K562 (cell line): ENCODE results near the gene RIPOR1. TPM values are rescaled to one million over a fixed set of nuclear protein-coding genes. Genes with fewer than 3 reads are reported as not detected.

Source experiments
- ATAC-seq: fragments of 200-7000 bp; cut with Tn5 transposase; 3 replicates; pipeline ENCODE4 v1.9.1; 2020; ENCODE audit warnings: moderate library complexity
- BruUV-seq: library from RNA; stranded (reverse); fragments of 400-500 nt; replicated peaks from 2 replicates; lab custom pipeline; 2021; lab: Mats Ljungman, UMichigan
- CTCF ChIA-PET: fragments of 300-600 bp; formaldehyde crosslinking; extraction: SDS; loops from one replicate; lab custom pipeline; 2021; ENCODE audit warnings: low intra/inter-chr PET ratio; lab: Yijun Ruan, JAX
- POLR2A ChIA-PET: fragments of 300-600, 350-650 bp; sonication (Branson Sonifier 250); formaldehyde crosslinking; extraction: SDS; loops from one replicate; lab custom pipeline; 2021; ENCODE audit warnings: antibody characterized with exemption, inconsistent platforms; lab: Yijun Ruan, JAX
- DNase-seq, 4 experiments: peaks; one replicate each; pipeline versions ENCODE4 v3.0.0 to v3.0.0-alpha.2; 2011 to 2018; ENCODE audit warnings: low spot score in 3 of 4, mixed read lengths in 3 of 4; ENCODE audit errors: extremely low read depth in 1 of 4
- FAIRE-seq: peaks from 2 replicates; lab custom pipeline; 2011; peaks lifted over from hg19 to GRCh38; lab: Jason Lieb, UNC
- H2AFZ ChIP-seq: 2 replicates; pipeline ENCODE4 v1.6.0; 2011; ENCODE audit warnings: low read depth, low read length, control low read depth, inconsistent platforms
- H3K27ac ChIP-seq: fragments of 200-600 bp; 3 replicates; pipeline ENCODE4 v1.8.0; 2011; ENCODE audit warnings: low read depth, mild to moderate bottlenecking, control low read depth, inconsistent platforms, low read length, moderate library complexity, mixed read lengths; ENCODE audit errors: extremely low read depth
- H3K27me3 ChIP-seq, 2 experiments: fragments of 300-600 bp in 1 of 2; 2 replicates in 1 of 2; 3 replicates in 1 of 2; pipeline versions ENCODE4 v1.6.0 to v1.8.0; 2011; ENCODE audit warnings: inconsistent platforms in 2 of 2, low read length in 2 of 2, mild to moderate bottlenecking in 1 of 2, mixed read lengths in 1 of 2, moderate library complexity in 1 of 2; ENCODE audit not compliant: control insufficient read depth in 2 of 2, insufficient read depth in 2 of 2
- H3K36me3 ChIP-seq: fragments of 300-600 bp; 3 replicates; pipeline ENCODE4 v1.8.0; 2011; ENCODE audit warnings: mild to moderate bottlenecking, low read length, inconsistent platforms; ENCODE audit not compliant: control insufficient read depth, insufficient read depth
- H3K4me1 ChIP-seq, 2 experiments: fragments of 200-600 bp in 1 of 2; replicated peaks in 1 of 2; 2 replicates in 1 of 2; 3 replicates in 1 of 2; pipeline versions ENCODE4 v1.5.1 to v1.8.0; 2011; ENCODE audit warnings: inconsistent platforms in 2 of 2, low read length in 2 of 2, mild to moderate bottlenecking in 1 of 2, mixed read lengths in 1 of 2, moderate library complexity in 1 of 2; ENCODE audit not compliant: control insufficient read depth in 2 of 2, insufficient read depth in 2 of 2
- H3K4me2 ChIP-seq: 2 replicates; pipeline ENCODE4 v1.6.1; 2011; ENCODE audit warnings: low read length, control low read depth, inconsistent platforms, mixed read lengths; ENCODE audit not compliant: insufficient read depth
- H3K4me3 ChIP-seq: fragments of 200-600 bp; sonication (generic), shearing (Covaris generic); 2 replicates; pipeline ENCODE4 v1.5.1; 2016; ENCODE audit warnings: control low read depth, inconsistent platforms
- H3K79me2 ChIP-seq: fragments of 200-600 bp; 3 replicates; pipeline ENCODE4 v1.8.0; 2011; ENCODE audit warnings: low read length, inconsistent platforms; ENCODE audit not compliant: control insufficient read depth, insufficient read depth
- H3K9ac ChIP-seq, 2 experiments: 2 replicates each; pipeline versions ENCODE4 v1.6.0 to v1.6.1; 2011; ENCODE audit warnings: low read depth in 2 of 2, low read length in 2 of 2, control low read depth in 1 of 2, inconsistent platforms in 1 of 2, mild to moderate bottlenecking in 1 of 2, mixed read lengths in 1 of 2; ENCODE audit not compliant: insufficient read depth in 1 of 2
- H3K9me1 ChIP-seq: one replicate; pipeline ENCODE4 v1.6.0; 2011; ENCODE audit warnings: inconsistent platforms, mild to moderate bottlenecking, low read length, moderate library complexity; ENCODE audit not compliant: control insufficient read depth, insufficient read depth
- H3K9me3 ChIP-seq: replicated peaks from 2 replicates; pipeline ENCODE4 v1.5.1; 2011; ENCODE audit warnings: low read depth, low read length, inconsistent platforms; ENCODE audit not compliant: control insufficient read depth, insufficient read depth
- H4K20me1 ChIP-seq: replicated peaks from 2 replicates; pipeline ENCODE4 v1.6.1; 2011; ENCODE audit warnings: low read length, inconsistent platforms, mixed read lengths; ENCODE audit not compliant: control insufficient read depth, insufficient read depth
- ARNT ChIP-seq, 2 experiments: fragments of 450-650 bp; IDR thresholded peaks; 2 replicates each; pipeline ENCODE4 v1.6.1; 2016; ENCODE audit warnings: mild to moderate bottlenecking in 1 of 2
- CGGBP1 ChIP-seq: fragments of 250-450 bp; sonication (Bioruptor Pico); IDR thresholded peaks from 2 replicates; pipeline ENCODE4 v1.9.0; 2021; ENCODE audit warnings: mild to moderate bottlenecking
- DNMT1 ChIP-seq: fragments of 450-650 bp; IDR thresholded peaks from 2 replicates; pipeline ENCODE4 v1.6.1; 2016; ENCODE audit warnings: antibody characterized with exemption, mild to moderate bottlenecking
- FUS ChIP-seq: fragments of 200-400 bp; formaldehyde crosslinking; optimal IDR thresholded peaks from 2 replicates; pipeline ENCODE3; 2017; ENCODE audit warnings: low read depth, low read length
- HMGXB4 ChIP-seq: sonication (generic); formaldehyde crosslinking; IDR thresholded peaks from 2 replicates; pipeline ENCODE4 v1.8.1; 2023; ENCODE audit warnings: mild to moderate bottlenecking, missing genetic modification reagents
- POLR3A ChIP-seq: IDR thresholded peaks from 2 replicates; pipeline ENCODE4 v1.6.1; 2011; ENCODE audit warnings: borderline replicate concordance, mild to moderate bottlenecking, moderate library complexity; ENCODE audit not compliant: insufficient read length, insufficient read depth; ENCODE audit errors: extremely low read depth
- SMAD1 ChIP-seq: fragments of 150-350 bp; IDR thresholded peaks from 2 replicates; pipeline ENCODE4 v1.6.1; 2014; ENCODE audit warnings: low read length, low read depth; ENCODE audit not compliant: partially characterized antibody
- SMARCA4 ChIP-seq: fragments of 450-650 bp; IDR thresholded peaks from 2 replicates; pipeline ENCODE4 v1.6.1; 2016
- STAT5B ChIP-seq: fragments of 250-450 bp; sonication (Bioruptor Pico); IDR thresholded peaks from 2 replicates; pipeline ENCODE4 v1.8.0; 2021; ENCODE audit warnings: mild to moderate bottlenecking, inconsistent platforms
- TCF7 ChIP-seq: sonication (generic); IDR thresholded peaks from 2 replicates; pipeline ENCODE4 v1.6.1; 2016; ENCODE audit warnings: antibody characterized with exemption, borderline replicate concordance
- TFAM ChIP-seq: fragments of 250-450 bp; sonication (Bioruptor Pico); conservative IDR thresholded peaks from 2 replicates; pipeline ENCODE4 v1.5.0; 2021; ENCODE audit warnings: mild to moderate bottlenecking, moderate library complexity
- ZBTB33 ChIP-seq: sonication (generic); formaldehyde crosslinking; IDR thresholded peaks from 2 replicates; pipeline ENCODE4 v1.8.1; 2023; ENCODE audit warnings: mild to moderate bottlenecking, missing genetic modification reagents
- ZNF436 ChIP-seq: fragments of 250-450, 450-650 bp; sonication (Bioruptor Pico); formaldehyde crosslinking; IDR thresholded peaks from 2 replicates; pipeline ENCODE4 v1.7.0; 2020; ENCODE audit warnings: mild to moderate bottlenecking
- ZNF639 ChIP-seq, 2 experiments: fragments of 200-800 bp in 1 of 2; sonication (Bioruptor generic) in 1 of 2; sonication (generic) in 1 of 2; formaldehyde crosslinking in 1 of 2; IDR thresholded peaks in 1 of 2; conservative IDR thresholded peaks in 1 of 2; 2 replicates each; pipeline versions ENCODE4 v1.5.0 to v1.6.1; 2016 to 2020; ENCODE audit warnings: missing compliant biosample characterization in 1 of 2, missing genetic modification characterization in 1 of 2, missing genetic modification reagents in 1 of 2
- ZNF76 ChIP-seq: fragments of 250-450 bp; sonication (Bioruptor Pico); IDR thresholded peaks from 2 replicates; pipeline ENCODE4 v1.4.0; 2020; ENCODE audit warnings: mild to moderate bottlenecking, moderate library complexity, borderline replicate concordance
- ZNF830 ChIP-seq: fragments of 250-450 bp; sonication (Bioruptor Pico); IDR thresholded peaks from 2 replicates; pipeline ENCODE4 v1.5.0; 2021; ENCODE audit warnings: mild to moderate bottlenecking
- WGBS: fragments of 100-300 bp; shearing (Covaris generic); methylation state at CpG from one replicate; pipeline ENCODE4 v1.1.6; 2016; ENCODE audit warnings: low coverage, mixed read lengths; ENCODE audit not compliant: insufficient coverage; ENCODE audit errors: missing lambda C conversion rate; 5-methylcytosine and 5-hydroxymethylcytosine counted together
- in situ Hi-C: fragments of 300-500 bp; cut with MboI; formaldehyde crosslinking; loops from 4 replicates; pipeline ENCODE4 v1.15.0; 2018; ENCODE audit warnings: inconsistent platforms, mixed read lengths
- intact Hi-C: fragments of 100-400 bp; cut with micrococcal nuclease; formaldehyde crosslinking; loops from 2 replicates; pipeline ENCODE4 v1.14.2; 2022
- polyA plus RNA-seq, 8 experiments: library from polyadenylated mRNA; depleted of rRNA in 4 of 8; stranded (reverse) in 5 of 8; unstranded in 3 of 8; fragments of >200 nt; fragmentation: Nextera tagmentation in 2 of 8; fragmentation: Illumina TruSeq in 1 of 8; extraction: Ambion mirVana in 2 of 8; extraction: Trizol in 1 of 8; gene quantifications; 2 replicates each; pipeline versions ENCODE4 v1.2.1 to v1.2.3, GENCODE V29; 2011 to 2014; ENCODE audit warnings: inconsistent platforms in 1 of 8, missing spikeins in 1 of 8
- total RNA-seq, 7 experiments: library from RNA; depleted of rRNA in 6 of 7; stranded (reverse); fragments of >200 nt in 6 of 7; fragmentation: Illumina TruSeq in 2 of 7; extraction: Trizol in 2 of 7; gene quantifications; 2 replicates each; pipeline versions ENCODE4 v1.2.1 to v1.2.3, GENCODE V29; 2011 to 2021; ENCODE audit warnings: low replicate concordance in 1 of 7

The RIPOR1 gene
- total and polyA plus RNA-seq, 9 of the 15 experiments (the other 6 are each of a cell fraction or from before 2014, with no cell fraction given): 0.36 to 31.1 (median 3.0) TPM

- peak overlapping the region; percentile 91 for H3K27ac ChIP-seq
These were observed 46.2 kb upstream of the RIPOR1 start for GRCh38 chr16:67482233-67482924.

More at GRCh38 chr16:67482233-67482924, 46.2 kb upstream of the RIPOR1 start:
- peak overlapping the region; percentile 95 for H2AFZ ChIP-seq
- peak overlapping the region; percentile 89 to 91 for H3K9ac ChIP-seq
- no peaks in the 10 kb centered on the region for H4K20me1 ChIP-seq
- WGBS: 67% methylated on average over 25 of the region's 25 CpGs
- FAIRE-seq (no peak), DNase-seq (no peak), ATAC-seq (no peak)
- peaks cover 11% of the 10 kb centered on the region; the same call in 2 of the 3 replicates for H3K36me3 ChIP-seq
- H3K79me2 ChIP-seq: peaks cover 47% of the 10 kb centered on the region
- in situ Hi-C loops: no loop called here
- no peaks in the 10 kb centered on the region for H3K9me1 ChIP-seq
- CTCF ChIA-PET: interaction anchor here (0.8 to 1.6 kb wide), 4 partner anchors 15 to 39 kb away, joined by 3 to 12 read pairs (median 3); no protein-coding TSS in a partner anchor
- intact Hi-C loops: no loop called here
- POLR2A ChIA-PET: interaction anchor here (1.0 kb wide), 1 partner anchor 34 kb away, joined by 3 read pairs; no protein-coding TSS in a partner anchor
- H3K27me3 ChIP-seq: no peaks in the 10 kb centered on the region
- no TSS peak for BruUV-seq
- no peak for TF ChIP-seq CGGBP1 (CRISPR knock-in tag)
- 0 out of 4 replicates have a peak, but pooled peaks of 1 of the 2 experiments have one; percentile 49 for TF ChIP-seq ZNF639 (CRISPR knock-in tag; conservative IDR thresholded peaks at IDR 0.05 in 1 of 2, IDR thresholded peaks at IDR 0.05 in 1 of 2)
- TF ChIP-seq SMARCA4: no peak
- no peak for TF ChIP-seq ZNF830 (CRISPR knock-in tag)
- no peak for TF ChIP-seq TFAM (CRISPR knock-in tag)
- TF ChIP-seq ZNF76 (CRISPR knock-in tag): no peak
- no peak for TF ChIP-seq DNMT1
- TF ChIP-seq HMGXB4: no peak
- no peak for TF ChIP-seq FUS
- no peak for TF ChIP-seq STAT5B (CRISPR knock-in tag)
- TF ChIP-seq ZBTB33 (CRISPR knock-in tag): peak; percentile 75
- no peak for TF ChIP-seq POLR3A
- no peak for TF ChIP-seq ARNT (IDR thresholded peaks at IDR 0.05)
- TF ChIP-seq ZNF436 (CRISPR knock-in tag): no peak
- TF ChIP-seq TCF7: no peak
- TF ChIP-seq SMAD1: no peak
- peak overlapping the region; percentile 99 for H3K4me2 ChIP-seq
- no peaks in the 10 kb centered on the region for H3K9me3 ChIP-seq
- H3K4me3 ChIP-seq: peak overlapping the region; percentile 80
- peaks cover 22 to 31% of the 10 kb centered on the region in 2 experiments for H3K4me1 ChIP-seq
